Right lung (tissue), 5 donors: ENCODE data around the gene ECT2L. TPM values are rescaled to one million over a fixed set of nuclear protein-coding genes. Genes with fewer than 3 reads are reported as not detected.

Experiments
- DNase-seq, 2 donors: peaks; one replicate each; pipeline ENCODE4 v3.0.0-alpha.2; 2013
- polyA plus RNA-seq, 5 donors: library from polyadenylated mRNA; unstranded; fragments of 120-200 nt; gene quantifications; one replicate each; pipeline versions ENCODE4 v1.2.1 to v1.2.3, GENCODE V29; 2013; ENCODE audit warnings: inconsistent platforms in 1 of 5, low replicate concordance in 1 of 5; ENCODE audit not compliant: insufficient read length in 5 of 5, insufficient read depth in 1 of 5

Gene ECT2L
- polyA plus RNA-seq, 5 donors = 0.63 to 3.3 (median 1.8) TPM

DNA sequence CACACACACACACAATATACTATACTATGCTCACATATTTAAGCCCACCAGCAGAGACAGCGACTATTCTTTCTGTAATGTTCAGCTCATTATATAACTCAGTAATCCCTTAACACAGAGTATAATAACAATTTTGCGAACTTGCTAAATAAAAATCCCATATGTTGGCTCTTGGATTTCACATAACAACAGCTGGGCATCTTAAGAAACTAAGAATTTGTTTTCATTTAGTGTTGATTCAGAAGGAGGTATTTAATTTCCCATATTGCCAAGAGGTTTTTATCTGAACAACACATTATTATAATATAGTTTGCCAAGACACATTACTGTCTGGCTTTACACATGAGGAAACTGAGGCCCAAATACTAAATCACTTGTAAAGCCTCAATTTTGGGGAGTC lies 7.4 kb downstream of the ECT2L start:
- peak; percentile 76 to 84 for DNase-seq

DNA sequence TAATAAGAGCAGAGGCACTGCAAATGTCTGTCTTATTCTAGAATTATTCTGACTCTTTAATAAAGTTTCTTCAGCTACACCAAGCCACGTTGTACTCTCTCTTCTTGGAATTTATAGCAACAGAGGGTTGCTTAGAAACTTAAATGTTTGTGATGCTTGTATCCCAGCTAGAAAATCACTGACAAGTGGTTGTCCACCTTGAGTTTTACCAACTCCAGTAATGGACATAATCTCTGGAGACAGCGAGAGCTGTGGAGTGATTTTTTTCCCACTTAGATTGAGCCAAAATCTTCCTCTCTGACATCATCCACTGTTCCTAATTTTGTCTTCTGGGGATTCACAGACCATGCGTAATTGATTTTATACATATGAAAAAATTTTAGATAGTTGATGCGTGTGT lies 8.0 kb downstream of the ECT2L start:
- no peak for DNase-seq

DNA sequence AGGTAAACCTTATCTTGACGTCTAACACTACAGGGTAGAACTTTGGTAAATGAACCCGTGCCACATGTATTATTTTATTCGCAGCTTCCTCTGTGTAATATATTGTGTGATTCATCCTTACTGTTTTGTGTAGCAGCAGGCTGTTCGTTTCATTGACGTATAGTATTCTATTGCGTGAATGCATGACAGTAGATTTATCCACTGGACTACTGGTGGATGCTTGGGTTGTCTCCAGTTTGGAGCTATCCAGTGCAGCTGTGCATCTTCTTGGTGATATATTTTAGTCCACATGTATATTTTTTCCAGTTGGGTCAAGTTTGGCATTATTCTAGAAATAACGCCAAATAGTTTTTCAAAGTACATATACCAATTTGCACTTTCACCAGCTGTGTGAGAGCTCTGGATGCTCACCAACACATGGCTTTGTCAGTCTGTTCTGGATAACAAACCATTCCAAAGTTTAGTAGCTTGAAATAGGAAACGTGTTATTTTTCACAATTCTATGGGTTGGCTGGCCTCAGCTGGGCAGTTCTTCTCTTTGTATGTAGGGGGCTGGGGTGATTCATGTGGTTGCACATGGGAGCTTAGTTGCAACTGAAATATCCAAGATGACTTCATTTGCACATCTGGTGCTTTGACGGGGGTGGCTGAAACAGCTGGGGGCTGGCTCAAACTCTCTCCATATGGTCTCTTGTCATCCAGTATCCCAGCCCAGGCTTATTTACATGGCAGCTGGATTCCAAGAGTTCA lies 9.3 kb downstream of the ECT2L start:
- no peak for DNase-seq

DNA sequence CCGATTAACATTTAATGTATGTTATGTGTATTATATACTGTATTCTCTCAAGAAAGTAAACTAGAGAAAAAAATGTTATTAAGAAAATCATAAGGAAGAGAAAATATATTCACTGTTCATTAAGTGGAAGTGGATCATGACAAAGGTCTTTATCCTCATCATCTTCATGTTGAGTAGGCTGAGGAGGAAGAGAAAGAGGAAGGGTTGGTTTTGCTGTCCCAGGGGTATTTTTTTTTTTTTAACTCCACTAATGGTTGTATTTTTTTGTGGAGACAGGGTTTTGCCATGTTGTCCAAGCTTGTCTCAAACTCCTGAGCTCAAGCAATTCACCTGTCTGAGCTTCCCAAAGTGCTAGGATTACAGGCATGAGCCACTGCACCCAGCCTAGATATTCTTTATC lies 11.0 kb downstream of the ECT2L start:
- DNase-seq = no peak

DNA sequence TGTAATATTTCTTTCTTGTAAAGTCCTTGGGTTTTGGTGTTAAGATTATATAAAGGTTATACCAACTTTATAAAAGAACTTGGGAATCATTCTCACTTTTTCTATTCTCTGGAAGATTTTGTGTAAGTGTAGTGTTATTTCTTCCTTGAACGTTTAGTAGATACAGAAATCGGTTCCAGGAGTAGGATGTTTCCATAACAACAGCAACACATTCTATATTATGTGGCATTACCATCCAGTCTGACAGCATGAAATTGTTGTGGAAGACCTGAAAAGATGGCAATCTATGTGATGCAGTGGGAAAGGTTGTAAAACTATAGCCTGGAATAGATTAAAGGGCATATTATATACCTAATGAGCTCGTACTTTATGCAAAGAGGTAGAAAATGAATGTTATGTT lies 13.8 kb downstream of the ECT2L start:
- no peak for DNase-seq

DNA sequence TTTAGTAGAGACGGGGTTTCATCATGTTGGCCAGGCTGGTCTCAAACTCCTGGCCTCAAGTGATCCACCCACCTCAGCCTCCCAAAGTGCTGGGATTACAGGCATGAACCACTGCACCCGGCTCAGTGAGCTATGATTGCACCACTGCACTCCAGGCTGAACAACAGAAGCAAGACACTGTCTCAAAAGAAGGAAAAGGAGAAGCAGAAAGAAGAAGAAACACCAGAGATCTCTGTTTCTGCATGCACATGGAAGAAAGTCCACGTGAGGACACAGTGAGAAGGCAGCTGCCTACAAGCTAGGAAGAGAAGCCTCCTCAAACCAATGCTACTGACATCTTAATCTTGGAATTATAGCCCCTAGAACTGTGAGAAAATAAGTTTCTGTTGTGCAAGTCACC lies 16.0 kb downstream of the ECT2L start:
- no peak for DNase-seq

DNA sequence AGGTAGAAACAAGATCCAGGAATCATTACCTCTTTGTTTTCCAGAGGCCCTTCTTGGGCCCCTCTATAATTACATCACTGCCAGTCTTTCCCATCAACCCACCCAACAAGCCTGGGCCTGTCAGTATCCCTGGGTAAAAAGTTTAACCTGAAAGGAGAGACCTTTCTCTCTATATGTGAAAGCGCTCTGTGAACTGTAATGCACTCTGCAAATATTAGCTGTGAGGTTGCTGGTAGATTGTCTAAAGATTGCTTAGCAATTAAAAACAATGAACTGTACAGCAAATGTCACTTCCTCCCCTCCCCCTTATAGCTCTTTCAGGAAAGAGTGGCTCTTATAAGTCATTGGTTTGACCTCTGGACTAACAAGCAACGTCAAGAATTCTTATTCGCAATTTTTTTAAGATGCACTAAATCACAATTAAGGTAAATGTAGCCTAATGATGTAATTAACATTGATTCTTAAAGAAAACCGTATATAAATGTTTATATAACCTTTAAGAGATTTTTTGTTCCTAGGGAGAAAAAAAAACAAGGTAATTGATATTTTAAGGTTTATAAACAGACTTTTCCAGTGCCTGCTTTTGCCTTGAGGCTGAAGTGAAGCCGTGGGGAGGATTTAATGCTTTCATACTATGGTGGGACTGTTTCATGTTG lies 18.4 kb downstream of the ECT2L start:
- DNase-seq = no peak

DNA sequence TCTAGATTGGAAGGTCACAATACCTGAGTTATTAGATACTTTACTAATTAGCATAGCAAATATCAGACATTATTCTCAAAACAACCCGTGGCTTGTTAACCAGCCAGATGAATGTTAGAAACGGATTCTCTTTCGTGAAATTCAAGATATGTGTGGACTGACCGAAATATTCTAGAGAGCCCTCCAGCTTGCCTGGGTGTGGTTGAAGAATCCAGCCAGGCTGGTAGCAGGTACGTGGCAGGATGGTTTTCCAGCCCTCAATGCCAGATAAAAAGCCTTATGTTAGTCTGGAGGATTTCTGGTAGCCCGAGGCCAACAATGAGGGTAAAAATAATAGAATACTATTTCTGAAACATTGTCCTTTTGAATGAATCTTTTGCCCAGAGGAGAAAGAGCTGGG lies 19.3 kb downstream of the ECT2L start:
- DNase-seq = no peak

DNA sequence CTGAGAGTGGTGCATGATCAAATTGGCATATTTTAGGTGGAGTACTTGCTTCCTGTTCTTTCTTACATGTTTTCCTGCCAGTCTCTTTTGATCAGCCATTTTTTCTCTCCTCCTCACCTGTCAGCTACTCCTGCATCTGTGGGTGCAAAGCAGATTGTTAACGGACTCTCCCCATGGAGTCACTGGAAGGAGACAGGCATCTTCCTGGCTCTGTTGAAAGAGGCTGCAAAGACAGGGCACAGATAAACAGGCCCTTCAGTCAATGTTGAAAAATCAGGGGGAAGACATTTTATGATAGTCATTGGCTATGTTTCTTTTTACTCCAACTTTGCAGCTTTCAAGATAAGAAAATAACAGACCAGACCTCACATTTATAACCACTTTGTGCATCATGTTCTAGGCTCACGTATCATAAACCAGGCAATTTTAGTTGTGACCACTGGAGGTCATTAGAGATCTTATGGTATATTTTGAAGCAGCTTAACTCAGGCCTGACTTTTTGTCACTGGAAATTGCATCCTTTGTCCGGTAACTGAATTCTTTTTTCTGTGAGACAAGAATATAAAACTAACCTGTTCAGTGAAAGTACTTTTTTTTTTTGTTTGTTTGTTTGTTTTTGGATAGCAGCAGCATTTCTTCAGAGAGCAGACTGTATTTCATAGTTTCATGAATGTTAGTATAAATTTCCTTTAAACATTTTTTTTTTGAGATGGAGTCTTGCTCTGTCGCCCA lies 20.1 kb downstream of the ECT2L start:
- DNase-seq = no peak

DNA sequence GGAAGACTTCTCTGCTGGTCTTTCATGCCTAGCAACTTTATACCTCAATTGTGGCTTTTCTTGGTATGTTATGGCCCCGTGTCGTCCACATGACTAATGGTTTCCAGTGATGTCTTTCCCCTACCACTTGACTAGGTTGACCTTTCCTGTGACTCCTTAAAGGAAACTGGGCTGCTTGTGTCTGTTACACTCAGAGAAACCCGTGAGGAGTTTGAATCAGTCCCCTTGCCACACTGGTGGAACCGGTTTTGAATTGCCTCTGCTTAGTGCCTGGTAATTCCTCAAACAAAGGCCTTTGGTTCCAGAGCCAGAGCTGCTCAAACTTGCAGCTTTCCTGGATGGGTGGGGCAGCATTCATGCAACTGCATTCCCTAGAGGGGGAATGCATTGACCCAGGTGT lies 21.9 kb downstream of the ECT2L start:
- peak; percentile 78 for DNase-seq

DNA sequence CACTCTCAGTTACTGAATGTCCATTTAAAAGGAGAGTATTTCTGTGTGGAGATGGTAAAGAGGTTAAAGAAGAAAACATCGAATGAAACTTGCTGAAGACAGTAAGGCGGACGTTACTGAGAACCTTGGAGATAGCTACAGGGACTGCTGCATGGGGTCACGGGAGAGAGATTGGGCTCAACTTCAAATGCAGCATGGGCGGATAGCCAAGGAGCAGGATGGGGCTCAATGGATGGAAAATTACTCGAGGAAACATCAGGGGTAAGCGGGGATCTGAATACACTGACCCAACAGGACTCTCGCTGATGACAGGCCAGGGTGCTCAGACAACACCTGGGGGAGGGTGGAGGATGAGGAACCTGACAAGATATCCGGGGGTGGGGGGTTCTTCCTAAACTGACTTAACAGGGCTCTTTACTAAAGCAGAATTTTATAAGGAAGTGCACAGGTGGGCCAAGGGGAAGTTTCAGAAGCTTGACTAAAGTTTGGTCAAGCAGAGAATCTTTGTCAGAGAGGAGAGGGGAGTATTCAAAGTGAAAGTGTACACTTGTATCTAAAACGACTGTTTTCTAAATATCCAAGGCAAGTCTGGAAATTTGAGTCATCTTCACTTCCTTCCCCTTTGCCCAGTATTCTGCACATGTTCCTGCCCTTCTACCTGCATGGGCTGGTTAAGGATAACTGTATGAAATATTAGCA lies 22.8 kb downstream of the ECT2L start:
- no peak for DNase-seq

DNA sequence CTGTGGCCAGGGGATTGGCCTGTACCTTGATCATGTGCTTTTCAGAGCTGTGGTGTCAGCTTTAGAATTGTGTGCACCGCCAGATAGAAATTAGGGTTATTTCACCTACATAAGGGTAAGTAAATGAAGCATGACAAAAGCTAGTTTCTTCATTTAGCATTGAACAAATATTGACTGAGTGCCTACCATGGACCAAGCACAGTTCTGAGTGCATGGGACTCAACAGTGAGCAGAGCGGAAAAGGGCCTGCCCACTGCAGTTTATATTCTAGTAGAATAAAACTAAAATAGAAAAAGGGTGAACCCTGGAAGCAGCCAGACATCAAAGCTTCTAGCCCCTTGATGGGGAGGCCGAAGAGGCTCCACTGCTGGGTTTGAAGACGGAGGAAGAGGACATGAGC lies 25.6 kb downstream of the ECT2L start:
- no peak for DNase-seq

DNA sequence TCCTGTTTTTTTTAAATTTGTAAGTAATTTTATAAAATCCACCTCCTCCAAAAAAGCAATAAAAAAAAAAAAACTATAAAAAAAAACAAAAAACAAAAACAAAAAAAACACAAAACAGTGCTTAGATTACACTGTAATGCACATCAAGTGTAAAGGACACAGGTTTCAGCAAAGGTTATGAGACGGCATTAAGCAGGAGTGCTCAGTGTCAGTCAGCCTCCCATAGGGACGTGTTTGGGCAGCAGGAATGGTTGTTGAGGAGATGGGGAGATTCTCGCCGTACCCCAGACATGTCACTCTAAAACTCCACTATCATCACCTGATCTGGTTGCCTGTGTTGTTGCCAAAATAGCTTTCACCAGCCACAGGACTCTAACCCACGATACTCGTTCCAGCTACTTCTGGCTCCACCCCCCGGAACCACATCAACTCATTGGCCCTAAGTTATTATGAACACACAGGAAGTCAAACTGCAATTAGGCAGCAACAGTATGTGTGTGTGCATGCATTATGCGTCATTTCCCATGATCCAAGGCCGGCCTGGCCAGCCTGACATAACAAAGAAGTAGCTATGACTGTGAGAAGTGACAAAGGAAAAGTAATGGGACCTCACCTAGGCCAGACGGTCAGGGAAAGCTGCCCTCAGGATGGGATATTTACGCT lies 28.7 kb downstream of the ECT2L start:
- no peak for DNase-seq

DNA sequence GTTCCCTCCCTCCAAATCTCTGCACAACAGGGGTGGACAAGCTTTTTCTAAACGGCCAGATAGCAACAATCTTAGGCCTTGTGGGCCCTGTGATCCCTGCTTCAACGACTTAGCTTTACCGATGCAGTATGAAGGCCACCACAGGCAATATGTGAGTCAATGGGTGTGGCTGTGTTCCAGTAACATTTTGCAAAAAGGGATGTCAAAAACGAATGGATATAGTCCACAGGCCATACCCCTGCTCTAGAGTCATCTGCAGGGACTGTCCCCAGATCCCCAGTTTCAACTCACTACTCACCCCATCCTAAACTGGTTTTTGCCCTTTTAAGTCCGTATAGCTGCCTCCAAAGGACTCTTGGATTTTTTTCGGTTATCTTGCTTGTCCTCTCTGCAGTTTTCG lies 34.4 kb downstream of the ECT2L start:
- DNase-seq = no peak

DNA sequence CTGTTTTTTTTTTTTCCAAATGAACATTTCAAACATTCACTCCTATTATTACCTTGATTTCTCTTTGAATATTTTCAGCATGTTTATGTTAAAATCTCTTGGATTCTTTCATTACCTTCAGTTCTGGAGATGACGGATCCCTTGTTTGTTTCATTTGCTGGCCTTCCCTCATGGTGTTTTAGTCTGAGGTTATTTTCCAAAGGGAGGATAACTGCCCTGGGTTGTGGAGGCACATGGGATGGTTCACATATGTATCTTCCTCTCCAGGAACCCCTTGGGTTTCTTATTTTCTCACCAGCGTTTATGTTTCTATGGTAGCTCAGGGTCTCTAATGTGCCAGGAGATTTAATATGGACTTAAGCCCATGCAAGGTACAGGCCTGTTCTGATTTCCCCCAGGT lies 36.3 kb downstream of the ECT2L start:
- DNase-seq = no peak

DNA sequence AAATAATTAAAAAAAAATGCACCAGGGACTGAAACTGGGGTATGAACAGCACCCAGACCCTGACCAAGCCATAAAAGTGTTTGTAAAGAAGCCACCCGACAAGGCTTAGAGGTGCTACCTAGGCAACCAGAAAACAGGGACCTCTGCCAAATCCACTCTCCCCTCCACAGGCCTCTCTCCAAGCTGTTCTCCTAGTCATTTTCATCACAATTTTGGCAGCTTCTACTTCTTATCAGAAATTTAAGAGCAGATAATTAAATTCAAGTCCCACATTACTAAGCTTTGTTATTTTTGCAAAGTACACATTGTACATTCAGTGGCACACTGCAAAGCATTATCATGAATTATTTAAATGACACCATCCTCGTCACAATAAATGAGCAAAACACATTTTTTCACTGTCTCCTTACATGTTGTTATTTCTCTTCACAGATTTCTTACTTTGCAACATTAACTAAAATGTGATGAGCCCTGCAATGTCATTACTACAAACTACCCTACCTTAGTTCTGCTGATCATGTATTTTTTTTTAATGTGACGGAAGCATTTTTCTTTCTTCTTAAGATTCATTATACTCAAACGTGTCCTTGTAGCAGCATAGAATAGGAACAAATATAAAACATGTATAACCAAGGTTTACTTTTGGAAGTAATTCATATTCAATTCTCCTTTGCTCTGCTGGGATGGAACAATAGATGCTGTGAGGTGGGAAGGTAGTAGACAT lies 38.1 kb downstream of the ECT2L start:
- peak; percentile 79 to 83 for DNase-seq

DNA sequence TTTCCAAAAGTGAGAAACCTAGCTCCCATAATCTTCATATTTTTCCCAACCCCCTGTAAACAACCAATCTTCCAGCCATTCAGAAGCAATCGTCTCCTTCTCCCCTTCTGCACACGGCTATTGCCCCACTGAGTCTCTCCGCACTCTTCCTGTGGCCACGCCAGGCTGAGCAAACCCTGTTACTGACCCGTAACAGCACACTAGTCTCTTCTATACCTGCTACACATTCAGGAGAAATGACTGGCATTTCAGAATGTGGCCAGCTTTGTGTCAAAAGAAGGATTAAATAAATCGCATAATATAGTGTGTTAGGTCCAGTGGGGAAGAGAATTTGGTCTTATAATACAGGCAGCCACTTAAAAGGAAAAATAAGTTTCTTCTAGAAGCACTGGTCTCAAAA lies 41.4 kb downstream of the ECT2L start:
- no peak for DNase-seq

DNA sequence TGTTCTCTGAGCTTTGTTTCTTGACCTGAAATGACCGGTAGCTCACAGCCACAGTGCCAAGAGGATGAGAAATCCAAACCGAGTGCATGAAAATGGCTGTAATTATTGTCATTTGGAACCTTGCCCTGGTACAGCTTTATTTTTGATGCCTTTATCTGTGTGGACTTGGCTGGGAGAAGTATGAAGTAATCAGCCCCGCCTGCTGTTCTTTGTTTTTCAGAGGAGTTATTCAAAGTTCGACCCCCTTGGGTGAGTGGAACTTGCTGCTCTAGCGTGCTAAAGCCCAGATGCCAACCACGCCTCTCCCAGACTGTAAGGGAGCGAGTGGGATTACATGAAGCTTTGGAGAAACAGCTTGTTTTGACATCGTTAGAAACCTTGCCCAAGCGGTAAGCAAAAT lies 48.3 kb downstream of the ECT2L start:
- DNase-seq = peak in 1 of 2 donors; percentile 45

DNA sequence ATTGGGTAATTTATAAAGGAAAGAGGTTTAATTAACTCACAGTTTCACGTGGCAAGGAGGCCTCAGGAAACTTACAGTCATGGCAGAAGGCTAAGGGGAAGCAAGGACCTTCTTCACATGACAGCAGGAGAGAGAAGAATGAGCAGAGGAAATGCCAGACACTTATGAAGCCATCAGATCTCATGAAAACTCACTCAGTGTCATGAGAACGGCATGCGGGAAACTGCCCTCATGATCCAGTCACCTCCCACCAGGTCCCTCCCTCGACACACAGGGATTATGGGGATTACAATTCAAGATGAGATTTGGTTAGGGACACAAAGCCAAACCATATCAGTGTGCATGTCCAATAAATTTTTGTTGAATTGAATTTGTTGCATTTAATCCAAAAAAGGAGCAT lies 52.0 kb downstream of the ECT2L start:
- DNase-seq = no peak

DNA sequence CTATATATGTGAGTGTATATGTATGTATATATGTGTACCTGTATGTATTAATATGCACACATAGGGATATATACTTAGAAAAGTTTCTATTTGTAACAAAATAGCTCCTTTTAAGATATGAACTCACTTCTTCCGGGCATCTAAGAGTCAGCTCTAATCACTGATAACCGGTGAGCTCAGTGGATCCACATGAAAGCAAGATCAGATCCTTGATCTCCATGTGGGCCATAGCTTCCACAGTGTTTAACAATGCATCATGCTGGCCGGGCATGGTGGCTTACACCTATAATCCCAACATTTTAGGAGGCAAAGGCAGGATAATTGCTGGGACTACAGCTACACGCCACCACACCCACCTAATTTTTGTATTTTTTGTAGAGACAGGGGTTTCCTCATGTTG lies 52.6 kb downstream of the ECT2L start:
- no peak for DNase-seq

DNA sequence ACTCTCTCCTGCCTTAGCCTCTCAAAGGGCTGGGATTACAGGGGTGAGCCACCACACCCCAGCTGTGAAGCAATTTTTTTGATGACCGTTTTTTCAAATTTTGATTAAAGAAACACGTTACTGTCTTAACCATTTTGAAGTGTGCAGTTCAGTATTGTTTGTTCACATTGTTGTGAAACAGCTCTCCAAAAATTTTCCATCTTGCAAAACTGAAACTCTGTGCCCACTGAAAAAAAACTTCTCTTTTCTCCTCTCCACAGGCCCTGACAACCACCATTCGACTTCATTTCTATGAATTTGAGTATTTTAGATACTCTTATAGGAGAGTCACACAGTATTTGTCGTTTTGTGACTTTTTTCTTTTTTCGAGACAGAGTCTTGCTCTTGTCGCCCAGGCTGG lies 53.9 kb downstream of the ECT2L start:
- DNase-seq = no peak
